Kidney tubule cell (primary cell): ENCODE results near the gene TMEM91.
A peak's percentile ranks its signal among the peaks of the same experiment; 100 is the strongest.
"Not testable (repeated sequence)": the region's sequence is repeated elsewhere in the genome, so short reads cannot be mapped to it uniquely, and the experiment has no call there.

Experiments used
- DNase-seq: peaks from one replicate; pipeline ENCODE4 v3.0.0-alpha.2; 2018; ENCODE audit warnings: low spot score

The TMEM91 gene

DNA sequence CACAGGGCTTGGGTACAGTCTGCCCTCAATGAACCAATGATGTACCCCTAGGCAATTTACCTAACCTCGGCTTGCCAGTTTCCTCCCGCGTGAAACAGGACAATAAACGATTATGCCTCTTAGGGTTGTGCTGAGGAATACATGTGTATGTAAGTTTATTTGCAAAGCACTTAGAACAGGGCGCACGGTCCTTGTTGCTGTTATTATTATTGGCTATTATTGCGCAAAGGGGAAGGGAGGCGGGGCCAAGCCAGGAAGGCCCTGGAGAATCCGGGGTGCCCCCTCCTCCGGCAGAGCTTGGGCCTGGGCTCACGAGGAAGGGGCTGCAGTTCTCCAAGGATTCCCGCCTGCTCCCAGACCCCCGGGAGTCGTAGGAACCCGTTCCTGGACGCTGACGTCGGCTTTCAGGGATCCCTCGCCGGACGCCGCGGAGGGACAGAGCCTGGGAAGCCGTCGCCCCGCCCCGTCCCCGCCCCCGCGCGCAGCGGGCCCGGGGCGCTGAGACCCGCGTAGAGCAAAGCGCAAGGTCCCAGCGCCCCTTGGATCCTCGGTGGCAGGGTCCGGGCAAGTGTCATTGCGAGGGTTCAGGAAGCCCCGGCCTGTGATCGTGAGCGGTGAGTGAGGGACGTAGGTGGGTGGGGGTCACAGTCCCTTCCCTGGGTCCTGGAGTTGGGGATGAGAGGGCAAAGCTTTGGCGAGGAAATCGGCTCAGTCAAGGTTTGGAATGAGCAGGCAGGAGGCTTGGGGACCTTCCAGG, at the start of gene TMEM91:
Gene TMEM91 (plus strand): TSS at position 293 of the 757 bp plus-strand sequence. CDS start 1,777 bp downstream, outside the sequence.
- no peak for DNase-seq

DNA sequence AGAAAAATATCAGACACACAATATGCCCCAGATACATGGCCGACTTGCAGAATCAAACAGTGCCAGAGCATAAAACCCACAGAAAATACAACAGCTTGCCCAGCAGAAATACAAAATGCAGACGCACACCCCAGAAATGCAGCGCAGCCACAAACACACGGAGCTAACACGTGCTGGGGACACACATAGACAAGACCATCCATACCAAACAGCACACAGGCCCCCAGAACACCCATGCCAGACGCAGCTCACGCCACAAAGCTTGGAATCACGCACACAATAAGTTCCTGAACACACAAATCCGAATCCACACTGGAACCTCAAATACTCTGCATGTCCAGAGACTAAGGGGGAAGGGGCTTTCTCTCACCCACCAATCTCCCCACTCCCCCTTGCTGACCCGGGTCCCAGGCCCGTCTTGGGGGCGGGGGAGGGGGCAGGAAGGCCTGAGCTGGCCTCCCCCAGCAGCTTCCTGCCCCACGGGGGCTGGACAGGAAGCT, 49.2 kb upstream of the TMEM91 start:
- no peak for DNase-seq

DNA sequence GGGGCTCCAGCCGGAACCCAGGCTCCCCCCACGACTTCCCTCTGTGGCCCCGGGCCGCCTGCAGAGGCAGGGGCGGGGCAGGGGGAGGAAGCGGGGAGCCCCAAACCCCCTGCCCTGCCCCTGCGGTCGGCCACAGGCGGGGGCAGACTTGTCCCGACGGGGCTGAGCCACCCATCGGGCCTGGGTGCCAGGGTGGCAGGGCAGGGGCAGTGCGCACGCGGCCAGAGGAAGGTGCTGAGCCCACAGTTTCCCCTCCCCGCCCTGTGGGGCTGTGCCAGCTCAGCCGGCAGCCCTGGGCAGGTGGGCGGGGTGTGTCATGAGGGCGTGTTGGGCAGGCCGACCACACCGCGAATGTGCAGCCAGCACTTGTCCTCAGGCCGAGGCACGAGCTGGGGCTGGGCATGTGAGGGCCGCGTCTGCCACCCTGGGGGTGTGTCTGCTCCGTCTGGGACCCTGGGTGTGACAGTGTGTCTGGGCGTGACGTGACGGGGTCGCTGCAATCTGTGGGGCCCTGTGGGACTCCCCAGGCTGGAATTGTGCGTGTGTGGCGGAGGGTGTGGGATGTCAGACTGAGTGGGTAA, 48.7 kb upstream of the TMEM91 start:
- DNase-seq, result peak; percentile 86

DNA sequence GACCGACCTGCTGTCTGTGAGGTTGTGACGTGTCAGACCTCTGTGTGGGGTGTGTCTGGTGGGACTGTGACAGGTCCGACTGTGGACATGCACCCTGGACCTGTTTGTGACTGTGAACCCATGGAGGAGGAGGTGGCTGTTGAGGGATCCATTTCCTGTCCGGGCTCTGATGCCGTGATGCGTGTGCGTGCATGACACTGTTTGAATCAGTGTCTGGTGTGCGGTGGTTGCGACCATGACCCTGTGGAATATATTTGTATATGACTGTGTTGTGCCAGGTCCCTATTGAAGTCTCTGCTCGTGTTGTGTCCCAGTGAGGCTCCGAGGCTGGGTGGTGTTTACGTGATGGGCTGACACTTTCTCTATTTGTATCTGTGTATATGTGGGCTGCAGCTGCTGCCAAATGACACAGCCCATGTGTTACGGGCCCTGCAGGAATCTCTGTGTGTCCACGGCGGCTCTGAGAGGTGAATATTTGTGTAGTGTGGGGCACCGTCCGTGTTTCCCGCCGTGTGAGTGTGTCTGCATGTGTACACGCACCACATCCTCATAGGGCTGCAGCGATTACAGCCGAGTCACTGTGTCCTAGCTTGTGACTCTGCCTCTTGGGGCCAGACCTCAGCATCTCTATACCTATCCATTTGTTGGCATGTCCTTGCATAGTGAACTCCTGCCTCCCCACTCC, 48.0 kb upstream of the TMEM91 start:
- DNase-seq, result no peak

DNA sequence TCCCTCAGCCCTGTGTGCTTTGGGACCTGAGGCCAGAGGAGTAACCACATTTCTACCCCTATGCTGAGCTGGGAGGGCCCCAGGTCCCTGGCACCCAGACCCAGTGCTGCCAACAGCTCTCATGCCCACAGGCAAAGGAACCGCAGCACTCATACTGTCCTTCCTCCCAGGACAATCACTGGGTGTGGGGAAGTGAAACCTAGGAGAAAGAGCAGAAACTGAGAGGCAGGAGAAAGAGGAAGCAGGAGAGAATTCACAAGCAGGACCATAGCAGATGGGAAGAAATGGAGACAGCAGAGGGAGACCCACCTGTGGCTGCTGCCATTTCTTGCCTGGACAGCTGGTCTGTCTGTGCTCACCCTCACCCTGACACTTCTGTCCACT, 47.5 kb upstream of the TMEM91 start:
- DNase-seq, result no peak

DNA sequence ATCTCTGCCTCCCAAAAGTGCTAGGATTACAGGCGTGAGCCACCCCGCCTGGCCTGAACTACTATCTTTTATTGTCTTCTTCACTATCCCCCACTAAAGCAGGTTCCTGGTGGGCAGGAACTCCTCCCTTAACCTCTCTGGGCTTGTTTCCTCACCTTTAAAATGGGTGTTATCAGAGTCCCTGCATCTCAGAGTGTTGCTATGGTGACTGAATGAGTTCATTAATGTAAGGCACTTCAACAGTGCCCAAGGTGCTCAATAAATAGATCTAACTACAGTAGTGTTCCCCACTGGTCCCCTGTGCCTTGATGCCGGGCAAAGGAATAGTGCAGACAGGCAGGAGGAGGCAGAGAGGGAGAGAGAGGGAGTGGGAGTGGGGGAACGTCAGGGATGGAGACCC, 45.9 kb upstream of the TMEM91 start:
- DNase-seq, result no peak

DNA sequence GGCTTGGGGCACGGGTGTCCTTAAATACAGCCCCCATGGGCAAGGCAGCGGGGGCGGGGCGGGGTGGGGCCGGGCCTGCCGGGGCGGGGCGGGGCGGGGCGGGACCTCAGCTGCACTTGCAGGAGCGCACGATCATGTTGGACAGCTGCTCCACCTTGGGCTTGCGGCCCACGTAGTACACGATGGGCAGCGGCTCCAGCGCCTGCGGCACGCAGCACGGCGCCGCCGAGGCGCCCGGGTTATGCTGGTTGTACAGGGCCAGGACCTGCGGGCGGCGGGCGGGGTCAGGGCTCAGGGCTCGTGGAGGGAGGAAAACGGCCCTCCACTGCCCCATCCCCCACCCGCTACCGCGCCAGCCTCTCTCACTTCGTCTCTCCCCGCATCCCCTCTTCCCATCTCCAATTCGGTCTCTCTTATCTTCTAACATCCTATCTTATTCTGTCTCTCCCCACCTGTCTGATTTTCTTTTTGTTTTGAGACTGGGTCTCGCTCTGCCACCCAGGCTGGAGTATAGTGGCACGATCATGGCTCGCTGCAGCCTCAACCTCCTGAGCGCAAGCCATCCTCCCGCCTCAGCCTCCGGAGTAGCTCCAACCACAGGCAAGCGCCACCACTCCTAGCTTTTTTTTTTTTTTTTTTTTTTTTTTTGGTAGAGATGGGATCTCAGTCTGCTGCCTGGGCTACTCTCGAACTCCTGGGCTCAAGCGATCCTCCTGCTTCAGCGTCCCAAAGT, 45.2 kb upstream of the TMEM91 start:
- no peak for DNase-seq

DNA sequence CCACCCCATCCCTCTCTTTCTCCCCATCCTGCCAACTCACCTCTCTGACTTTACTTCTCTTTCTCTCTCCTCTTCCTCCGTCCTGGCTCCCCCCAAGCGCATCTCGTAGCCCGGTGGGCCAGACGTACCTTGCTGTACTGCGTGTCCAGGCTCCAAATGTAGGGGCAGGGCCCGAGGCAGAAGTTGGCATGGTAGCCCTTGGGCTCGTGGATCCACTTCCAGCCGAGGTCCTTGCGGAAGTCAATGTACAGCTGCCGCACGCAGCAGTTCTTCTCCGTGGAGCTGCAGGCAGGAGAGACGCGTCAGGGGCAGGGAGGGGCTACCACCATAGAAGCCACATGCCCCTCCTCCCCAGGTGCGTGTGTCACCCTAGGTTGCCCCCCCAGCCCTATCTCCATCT, 44.3 kb upstream of the TMEM91 start:
- no peak for DNase-seq

DNA sequence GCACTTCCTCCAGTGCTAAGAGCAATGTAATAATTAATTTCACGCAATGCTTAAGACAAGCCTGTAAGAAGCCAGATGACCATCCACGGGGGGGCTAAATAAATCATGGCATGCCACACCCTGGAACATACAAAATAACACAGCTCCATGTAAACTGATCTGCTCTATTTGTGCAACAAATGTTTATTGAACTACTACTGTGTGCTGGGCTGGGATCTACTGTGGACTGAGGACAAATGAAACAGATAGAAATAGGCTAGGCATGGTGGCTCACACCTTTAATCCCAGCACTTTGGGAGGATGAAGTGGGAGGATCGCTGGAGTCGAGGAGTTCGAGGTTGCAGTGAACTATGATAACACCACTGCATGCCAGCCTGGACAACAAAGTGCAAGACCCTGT, 43.9 kb upstream of the TMEM91 start:
- no peak for DNase-seq

DNA sequence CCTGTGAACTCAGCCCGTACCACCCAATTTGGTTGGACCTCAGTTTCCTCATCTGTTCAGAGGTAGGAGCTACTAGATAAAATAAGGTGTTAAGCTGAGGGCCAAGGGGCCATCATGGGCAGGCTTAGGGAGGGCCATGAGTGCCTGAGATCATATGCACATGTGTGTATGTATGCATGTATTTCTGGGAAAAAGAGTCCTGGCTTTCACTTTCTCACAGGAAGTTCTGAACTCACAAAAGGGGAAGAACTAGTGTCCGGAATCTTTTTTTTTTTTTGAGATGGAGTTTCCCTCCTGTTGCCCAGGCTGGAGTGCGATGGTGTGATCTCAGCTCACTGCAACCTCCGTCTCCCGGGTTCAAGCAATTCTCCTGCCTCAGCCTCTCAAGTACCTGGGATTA, 41.5 kb upstream of the TMEM91 start:
- no peak for DNase-seq

DNA sequence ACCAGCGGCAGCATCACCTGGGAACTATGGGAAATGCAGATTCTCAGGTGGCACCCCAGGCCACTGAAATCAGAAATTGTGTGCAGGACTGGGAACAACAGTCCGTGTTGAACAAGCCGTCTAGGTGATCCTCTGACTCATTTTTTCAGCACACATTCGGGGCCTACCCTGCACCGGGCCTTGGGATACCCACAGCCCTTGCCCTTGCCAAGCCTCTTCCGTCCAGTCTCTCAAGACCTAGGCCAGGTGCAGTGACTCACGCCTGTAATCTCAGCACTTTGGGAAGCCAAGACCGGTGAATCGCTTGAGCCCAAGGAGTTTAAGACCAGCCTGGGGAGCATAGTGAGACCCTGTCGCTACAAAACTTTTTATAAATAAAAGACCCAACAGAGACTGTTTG, 40.9 kb upstream of the TMEM91 start:
- DNase-seq, result no peak

DNA sequence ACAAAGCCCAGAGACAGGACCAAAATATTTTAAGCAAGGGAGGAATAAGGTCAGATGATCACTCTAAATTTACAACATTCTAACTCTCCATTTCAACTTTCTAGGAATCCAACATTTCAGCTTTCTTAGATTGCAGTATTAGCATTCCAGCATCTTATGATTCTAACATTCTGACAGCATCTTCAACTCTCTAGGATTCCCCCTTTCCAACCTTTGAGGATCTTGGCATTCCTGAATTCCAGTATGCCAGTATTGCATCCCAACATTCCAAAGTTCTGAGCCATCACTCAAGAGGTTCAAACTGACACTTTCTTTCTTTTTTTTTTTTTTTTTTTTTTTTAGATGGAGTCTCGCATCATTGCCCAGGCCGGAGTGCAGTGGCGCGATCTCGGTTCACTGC, 36.4 kb upstream of the TMEM91 start:
- DNase-seq, result peak; percentile 91

DNA sequence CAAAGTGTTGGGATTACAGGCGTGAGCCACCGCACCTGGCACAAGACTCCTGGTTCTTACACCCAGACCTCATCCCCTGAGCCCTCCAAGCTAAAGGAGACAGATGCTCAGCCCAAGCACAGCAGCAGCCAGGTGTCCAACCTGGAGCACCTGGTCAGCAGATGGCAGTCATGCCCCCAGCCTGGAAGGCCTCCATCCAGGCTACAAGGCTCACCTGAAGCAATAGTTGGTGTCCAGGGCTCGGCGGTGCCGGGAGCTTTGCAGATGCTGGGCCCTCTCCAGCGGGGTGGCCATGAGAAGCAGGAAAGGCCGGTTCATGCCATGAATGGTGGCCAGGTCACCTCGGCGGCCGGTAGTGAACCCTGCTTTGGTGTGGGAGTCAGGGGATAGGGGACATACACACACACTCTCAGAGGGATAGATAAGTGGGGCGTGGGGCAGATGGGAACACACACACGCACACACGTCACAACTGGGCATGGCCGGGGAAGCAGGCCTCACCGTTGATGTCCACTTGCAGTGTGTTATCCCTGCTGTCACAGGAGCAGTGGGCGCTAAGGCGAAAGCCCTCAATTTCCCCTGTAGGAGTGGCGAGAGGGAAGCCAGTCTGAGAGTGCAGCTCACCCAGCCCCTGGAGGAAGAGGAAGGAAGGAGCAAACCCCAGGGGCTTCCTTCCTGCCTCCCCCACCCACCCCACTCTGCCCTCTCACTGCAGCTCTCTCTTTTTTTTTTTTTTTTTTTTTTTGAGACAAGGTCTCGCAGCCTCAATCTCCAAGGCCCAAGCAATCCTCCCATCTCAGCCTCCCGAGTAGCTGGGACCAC, 34.5 kb upstream of the TMEM91 start:
- DNase-seq, result no peak

DNA sequence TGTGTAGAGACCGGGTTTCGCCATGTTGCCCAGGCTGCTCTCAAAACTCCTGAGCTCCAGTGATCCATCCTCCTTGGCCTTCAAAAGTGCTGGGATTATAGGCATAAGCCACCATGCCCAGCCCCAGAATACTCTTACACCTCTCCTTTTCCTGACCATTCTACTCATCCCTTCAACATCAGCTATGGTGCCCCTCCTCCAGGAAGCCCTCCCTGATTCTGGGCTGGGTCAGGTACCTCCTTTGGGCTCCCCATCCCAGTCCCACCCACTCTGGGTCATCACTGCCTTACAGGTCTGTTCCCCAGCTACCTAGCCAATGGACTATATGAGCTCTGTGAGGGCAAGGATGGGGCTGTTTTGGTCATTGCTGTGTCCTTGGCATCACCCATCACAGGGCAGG, 32.2 kb upstream of the TMEM91 start:
- no peak for DNase-seq

DNA sequence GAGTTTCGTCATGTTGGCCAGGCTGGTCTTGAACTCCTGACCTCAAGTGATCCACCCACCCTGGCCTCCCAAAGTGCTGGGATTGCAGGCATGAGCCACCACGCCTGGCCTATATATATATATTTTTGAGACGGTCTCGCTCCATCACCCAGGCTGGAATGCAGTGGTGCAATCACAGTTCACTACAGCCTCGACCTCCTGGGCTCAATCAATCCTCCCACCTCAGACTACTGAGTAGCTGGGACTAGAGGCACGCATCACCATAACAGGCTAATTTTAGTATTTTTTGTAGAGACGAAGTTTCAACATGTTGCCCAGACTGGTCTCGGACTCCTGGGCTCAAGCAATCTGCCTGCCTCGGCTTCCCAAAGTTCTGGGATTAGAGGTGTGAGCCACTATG, 29.4 kb upstream of the TMEM91 start:
- not testable (repeated sequence) for DNase-seq

DNA sequence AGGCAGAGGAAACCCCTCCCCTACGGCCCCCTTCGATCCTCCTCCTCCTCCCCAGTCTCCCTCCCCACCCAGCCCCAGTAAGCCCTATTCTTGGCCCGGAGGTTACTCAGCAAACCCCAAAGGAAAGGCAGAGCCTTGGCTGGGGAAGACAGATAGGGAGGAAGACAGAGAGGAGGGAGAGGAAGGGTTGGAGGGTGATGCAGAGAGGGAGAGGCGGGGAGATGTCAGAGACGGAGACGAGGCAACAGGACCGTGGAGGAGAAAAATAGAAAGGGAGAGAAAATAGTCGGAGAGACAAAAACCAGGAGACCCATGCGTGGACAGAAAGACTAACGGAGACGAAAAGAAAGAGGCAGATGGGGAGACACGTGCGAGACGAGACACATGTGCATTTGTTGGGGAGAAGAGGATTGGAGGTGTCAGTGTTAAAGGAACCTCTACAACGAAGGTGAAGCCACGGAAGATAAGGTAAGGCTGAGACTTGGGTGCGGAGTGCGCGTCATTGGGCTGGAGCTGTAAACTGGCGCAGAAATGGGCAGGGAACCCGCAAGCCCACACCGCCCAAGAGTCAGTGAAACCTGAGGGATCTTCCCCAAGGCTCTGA, 25.5 kb upstream of the TMEM91 start:
- DNase-seq, result no peak

DNA sequence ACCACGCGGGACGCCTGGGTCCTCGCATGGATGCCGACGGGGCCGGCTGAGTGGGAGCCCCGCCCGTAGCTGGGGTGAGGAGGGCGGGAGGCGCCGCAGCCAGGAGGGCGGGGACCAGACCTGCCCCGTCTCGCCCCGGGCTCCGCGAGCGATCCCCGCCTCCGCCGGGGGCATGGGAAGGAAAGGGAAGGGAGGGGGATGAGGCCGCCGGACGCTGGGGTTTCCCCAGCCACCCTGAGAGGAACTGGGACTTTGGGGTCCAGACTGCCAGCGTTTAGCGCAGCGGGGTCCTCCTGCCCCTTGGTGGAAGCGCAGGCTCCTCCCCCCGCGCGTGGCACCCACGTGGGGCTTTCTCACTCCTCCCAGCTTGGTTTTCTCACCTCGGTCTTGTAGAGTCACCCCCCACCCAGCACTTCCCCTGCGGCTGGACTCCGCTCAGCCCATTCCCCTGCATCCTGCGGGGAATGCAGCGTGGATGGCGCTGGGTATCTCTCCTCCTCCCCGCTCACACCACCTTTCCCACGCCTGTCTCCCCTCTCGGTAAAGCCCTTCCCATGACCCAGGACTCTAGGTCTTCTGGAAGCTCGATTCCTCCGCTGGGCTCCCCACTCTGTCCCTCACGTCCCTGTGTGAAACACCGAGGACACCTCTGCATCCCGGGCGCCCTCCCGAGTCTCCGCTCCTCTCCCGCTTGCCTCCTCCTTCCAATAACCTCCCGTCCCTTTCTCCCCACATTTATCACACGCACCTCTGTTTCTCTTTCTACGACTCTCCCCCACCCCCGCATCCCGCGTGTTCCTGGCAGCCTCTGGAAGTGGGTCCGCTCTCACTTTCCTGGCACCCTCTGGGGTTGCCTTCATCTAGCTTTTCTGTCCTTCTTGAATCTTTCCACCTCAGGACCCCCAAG, 24.7 kb upstream of the TMEM91 start:
- peak; percentile 63 for DNase-seq

DNA sequence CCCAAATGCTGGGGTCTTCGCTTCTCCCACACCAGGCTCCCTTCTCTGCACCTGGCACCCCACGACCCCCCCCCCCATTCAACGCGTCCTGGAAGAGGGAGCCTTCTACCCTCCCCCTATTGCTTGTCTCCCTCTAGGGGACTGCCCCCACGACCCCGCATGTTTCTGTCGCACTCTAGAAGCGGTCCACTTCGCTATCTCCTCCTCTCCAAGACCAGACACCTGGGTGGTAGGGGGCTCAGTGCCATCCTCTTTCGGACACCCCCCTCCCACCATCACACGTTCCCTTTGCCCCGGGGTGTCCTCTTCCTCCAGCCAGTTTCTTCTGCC, 24.1 kb upstream of the TMEM91 start:
- no peak for DNase-seq

DNA sequence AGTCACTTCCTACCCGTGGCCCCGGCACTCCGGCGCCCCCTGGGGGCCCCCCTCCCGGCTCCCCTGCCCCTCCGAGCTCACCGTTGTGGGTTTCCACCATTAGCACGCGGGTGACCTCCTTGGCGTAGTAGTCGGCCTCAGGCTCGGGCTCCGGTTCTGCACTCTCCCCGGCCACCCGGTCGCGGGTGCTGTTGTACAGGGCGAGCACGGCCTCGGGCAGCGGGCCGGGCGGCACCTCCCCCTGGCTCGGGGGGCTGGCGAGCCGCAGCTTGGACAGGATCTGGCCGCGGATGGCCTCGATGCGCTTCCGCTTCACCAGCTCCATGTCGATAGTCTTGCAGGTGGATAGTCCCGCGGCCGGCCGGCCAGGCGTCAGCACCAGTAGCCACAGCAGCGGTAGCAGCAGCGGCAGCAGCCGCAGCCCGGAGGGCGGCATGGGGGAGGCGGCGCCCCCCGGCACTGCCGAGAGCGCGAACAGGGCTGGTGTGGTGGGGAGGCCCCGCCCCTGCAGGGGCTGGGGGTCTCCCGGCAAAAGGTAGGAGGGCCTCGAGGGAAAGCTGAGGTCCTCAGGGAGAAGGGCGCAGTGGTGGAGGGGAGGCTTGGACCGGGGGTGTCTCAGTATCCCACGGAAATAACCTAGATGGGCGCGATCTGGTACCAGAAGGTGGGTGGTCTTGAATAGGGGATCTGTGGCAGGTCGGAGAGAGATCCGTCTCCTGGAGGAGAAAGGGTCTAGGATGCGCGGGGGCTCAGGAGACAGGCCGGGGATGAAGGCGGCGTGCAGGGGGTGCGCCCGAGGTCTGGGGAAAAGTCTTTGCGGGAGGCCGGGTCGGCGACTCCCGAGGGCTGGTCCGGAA, 23.5 kb upstream of the TMEM91 start:
- DNase-seq, result peak; percentile 65
